Adrenal gland (tissue), 12 donors: ENCODE data around the gene ERBB4. TPM values are rescaled to one million over a fixed set of nuclear protein-coding genes. Genes with fewer than 3 reads are reported as not detected.

Experiments
- DNase-seq, 7 donors: peaks; one replicate each; pipeline ENCODE4 v3.0.0-alpha.2; 2019 to 2020
- H3K27ac ChIP-seq, 5 donors: fragments of 200-600 bp; sonication (generic) in 4 of 5; 1 replicate in 3 of 5; 2 replicates in 2 of 5; pipeline versions ENCODE4 v1.5.1 to v1.8.0; 2016 to 2020; ENCODE audit warnings: mild to moderate bottlenecking in 1 of 5
- H3K27me3 ChIP-seq: fragments of 200-600 bp; 2 replicates; pipeline ENCODE4 v1.8.0; 2021
- H3K36me3 ChIP-seq, 2 donors: fragments of 200-600 bp; replicated peaks in 1 of 2; 1 replicate in 1 of 2; 2 replicates in 1 of 2; pipeline versions ENCODE4 v1.5.1 to v1.8.0; 2018 to 2022
- H3K4me1 ChIP-seq, 2 donors: fragments of 200-600 bp; replicated peaks in 1 of 2; 1 replicate in 1 of 2; 2 replicates in 1 of 2; pipeline versions ENCODE4 v1.5.1 to v1.8.0; 2018 to 2021
- H3K4me3 ChIP-seq, 4 donors: fragments of 200-600 bp; sonication (generic) in 3 of 4; one replicate each; pipeline ENCODE4 v1.5.1; 2016 to 2018
- H3K9me3 ChIP-seq, 3 donors: fragments of 200-600 bp; sonication (generic) in 1 of 3; replicated peaks in 1 of 3; 1 replicate in 2 of 3; 2 replicates in 1 of 3; pipeline versions ENCODE4 v1.5.1 to v1.8.0; 2016 to 2021
- POLR2A ChIP-seq, 2 donors: fragments of 450-650 bp; IDR thresholded peaks; one replicate each; pipeline ENCODE4 v1.6.1; 2017; ENCODE audit warnings: antibody characterized with exemption in 2 of 2, mild to moderate bottlenecking in 2 of 2, moderate library complexity in 1 of 2
- WGBS, 4 donors: extraction: QIAGEN DNeasy Blood & Tissue Kit in 2 of 4; methylation state at CpG; one replicate each; pipeline versions ENCODE4 v1.1.5 to v1.1.7; 2013 to 2017; 5-methylcytosine and 5-hydroxymethylcytosine counted together
- intact Hi-C, 2 donors: fragments of 100-400 bp; cut with DNase I; formaldehyde crosslinking; loops; one replicate each; pipeline versions ENCODE4 v1.14.1 to v1.15.0; 2022 to 2023
- polyA plus RNA-seq, 3 donors: library from polyadenylated mRNA; stranded (reverse); fragments of 200-250 nt in 2 of 3; fragments of 350-450 nt in 1 of 3; fragmentation: Illumina TruSeq in 1 of 3; extraction: RNeasy Lipid Tissue Mini Kit (QIAGEN cat#74804) in 1 of 3; gene quantifications; one replicate each; pipeline ENCODE4 v1.2.3, GENCODE V29; 2013 to 2014
- total RNA-seq, 9 donors: library from RNA; depleted of rRNA in 4 of 9; stranded (reverse); fragments of >200 nt in 4 of 9; fragments of 120-200 nt in 1 of 9; fragmentation: NEBNext Ultra II Directional in 1 of 9; extraction: Animal tissue kit (Norgen Biotek cat#: 25700) in 1 of 9; gene quantifications; one replicate each; pipeline versions ENCODE4 v1.1.0 to v1.2.4, GENCODE V29; 2013 to 2023
- TF ChIP-seq, protein P1 (sequence below), 6 experiments: fragments of 450-650 bp in 4 of 6; fragments of 200-600 bp in 2 of 6; sonication (generic) in 1 of 6; IDR thresholded peaks; 1 replicate in 5 of 6; 2 replicates in 1 of 6; pipeline versions ENCODE4 v1.5.1 to v1.8.0; 2016 to 2021; ENCODE audit warnings: antibody characterized with exemption in 6 of 6, mild to moderate bottlenecking in 2 of 6, moderate library complexity in 1 of 6
- donor health status: healthy with polysubstance abuse.
- donor health status: Bipolar disorder and iron deficiency.
- donor health status: DM: yes; HTN: yes; CAD: no.
- donor health status: DM: no; HTN: no; CAD: no.
- donor health status: DM: no; HTN: no; CAD: no.
- donor health status: DM: yes; HTN: yes; CAD: no.

ERBB4 gene
- total and polyA plus RNA-seq, 12 donors, result 0.06 to 2.9 (median 0.49) TPM

DNA sequence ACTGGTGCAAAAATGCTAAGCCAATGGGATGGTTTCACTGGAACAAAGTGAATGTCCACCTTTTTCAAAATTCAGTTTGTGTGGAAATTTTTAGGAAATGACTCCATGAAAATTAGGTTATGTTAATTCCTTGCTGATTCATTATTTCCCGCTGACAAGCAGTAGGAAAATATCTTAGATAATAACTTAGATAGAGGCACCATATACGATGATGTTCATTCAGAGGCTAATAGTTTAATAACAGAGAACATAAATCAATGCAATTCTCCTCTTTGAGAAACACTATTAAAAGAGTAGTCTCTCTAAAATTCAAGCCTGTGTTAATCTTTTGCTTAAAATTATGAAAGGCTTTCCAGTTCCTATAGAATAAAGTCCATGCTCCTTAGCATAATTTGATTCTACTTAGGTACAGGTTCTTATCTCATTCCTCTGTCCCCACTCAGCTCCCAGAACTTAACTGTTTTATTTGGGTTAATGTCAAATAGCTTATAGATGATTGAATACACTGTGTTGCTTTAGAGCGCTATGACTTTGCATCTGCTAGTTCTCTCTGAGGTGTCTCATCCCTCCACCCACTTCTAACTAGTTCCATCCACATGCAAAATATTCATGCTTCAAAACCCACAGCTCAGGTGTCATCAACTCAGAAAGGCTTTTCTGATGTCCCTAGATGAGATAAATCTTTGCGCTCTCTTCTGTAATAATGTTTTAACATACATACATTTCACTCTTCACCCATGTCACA is 503.6 kb downstream of the ERBB4 start:
- no peaks in the 10 kb centered on the region for H3K27me3 ChIP-seq
- H3K4me3 ChIP-seq, result no peak overlapping the region
- DNase-seq, result no peak
- TF ChIP-seq POLR2A (IDR thresholded peaks at IDR 0.05), result no peak
- TF ChIP-seq, protein P1, sequence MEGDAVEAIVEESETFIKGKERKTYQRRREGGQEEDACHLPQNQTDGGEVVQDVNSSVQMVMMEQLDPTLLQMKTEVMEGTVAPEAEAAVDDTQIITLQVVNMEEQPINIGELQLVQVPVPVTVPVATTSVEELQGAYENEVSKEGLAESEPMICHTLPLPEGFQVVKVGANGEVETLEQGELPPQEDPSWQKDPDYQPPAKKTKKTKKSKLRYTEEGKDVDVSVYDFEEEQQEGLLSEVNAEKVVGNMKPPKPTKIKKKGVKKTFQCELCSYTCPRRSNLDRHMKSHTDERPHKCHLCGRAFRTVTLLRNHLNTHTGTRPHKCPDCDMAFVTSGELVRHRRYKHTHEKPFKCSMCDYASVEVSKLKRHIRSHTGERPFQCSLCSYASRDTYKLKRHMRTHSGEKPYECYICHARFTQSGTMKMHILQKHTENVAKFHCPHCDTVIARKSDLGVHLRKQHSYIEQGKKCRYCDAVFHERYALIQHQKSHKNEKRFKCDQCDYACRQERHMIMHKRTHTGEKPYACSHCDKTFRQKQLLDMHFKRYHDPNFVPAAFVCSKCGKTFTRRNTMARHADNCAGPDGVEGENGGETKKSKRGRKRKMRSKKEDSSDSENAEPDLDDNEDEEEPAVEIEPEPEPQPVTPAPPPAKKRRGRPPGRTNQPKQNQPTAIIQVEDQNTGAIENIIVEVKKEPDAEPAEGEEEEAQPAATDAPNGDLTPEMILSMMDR (IDR thresholded peaks at IDR 0.05), result no peak
- 72 to 77% (median 73%) methylated on average over 4 of the region's 4 CpGs for WGBS, 4 donors
- no peaks in the 10 kb centered on the region for H3K36me3 ChIP-seq
- H3K9me3 ChIP-seq, result no peaks in the 10 kb centered on the region
- no peaks in the 10 kb centered on the region for H3K4me1 ChIP-seq
- H3K27ac ChIP-seq, result no peak overlapping the region
- intact Hi-C loops, result no loop called here

GRCh38 chr2:212033888-212034287 is 504.7 kb downstream of the ERBB4 start:
- Histone ChIP-seq H3K36me3 (no peaks in the 10 kb centered on the region), H3K27me3 (no peaks in the 10 kb centered on the region), H3K4me3 (no peak overlapping the region), H3K27ac (no peak overlapping the region), H3K9me3 (no peaks in the 10 kb centered on the region), H3K4me1 (no peaks in the 10 kb centered on the region)
- DNase-seq, result no peak
- TF ChIP-seq, protein P1 (IDR thresholded peaks at IDR 0.05), result no peak
- intact Hi-C loops, result no loop called here

GRCh38 chr2:212032536-212033219 is 505.9 kb downstream of the ERBB4 start:
- Histone ChIP-seq H3K4me3 (no peak overlapping the region), H3K36me3 (no peaks in the 10 kb centered on the region), H3K27ac (no peak overlapping the region), H3K4me1 (no peaks in the 10 kb centered on the region), H3K27me3 (no peaks in the 10 kb centered on the region), H3K9me3 (no peaks in the 10 kb centered on the region)
- no peak for TF ChIP-seq POLR2A (IDR thresholded peaks at IDR 0.05)
- TF ChIP-seq, protein P1 (IDR thresholded peaks at IDR 0.05), result no peak
- 50 to 69% (median 58%) methylated on average over 1 of the region's 1 CpG for WGBS, 4 donors
- intact Hi-C loops, result no loop called here
- DNase-seq, result no peak

DNA sequence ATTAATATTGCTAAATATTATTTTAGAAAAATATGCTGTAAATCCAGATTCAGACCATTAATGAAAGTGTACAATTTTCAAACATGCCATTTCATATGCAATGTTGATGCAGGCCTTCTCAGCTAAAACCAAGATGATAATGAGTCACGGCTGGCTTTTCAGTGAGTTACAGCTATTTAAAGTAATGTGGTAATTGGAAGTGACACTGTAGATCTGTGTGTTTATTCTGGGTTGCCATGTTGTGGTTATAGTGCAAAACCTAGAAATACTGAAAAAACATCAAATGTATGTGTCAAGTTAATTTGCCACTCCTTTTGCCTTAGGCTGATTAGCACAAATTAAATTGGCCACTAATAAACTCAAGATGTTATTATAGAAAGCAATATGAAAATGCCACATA is 506.6 kb downstream of the ERBB4 start:
- 26 to 85% (median 71%) methylated on average over 1 of the region's 1 CpG for WGBS, 4 donors
- intact Hi-C loops, result no loop called here
- no peak overlapping the region for H3K27ac ChIP-seq

More for the DNA sequence above, 506.6 kb downstream of the ERBB4 start:
- Histone ChIP-seq H3K4me3 (no peak overlapping the region), H3K27me3 (no peaks in the 10 kb centered on the region), H3K36me3 (no peaks in the 10 kb centered on the region), H3K9me3 (no peaks in the 10 kb centered on the region), H3K4me1 (no peaks in the 10 kb centered on the region)
- no peak for TF ChIP-seq POLR2A (IDR thresholded peaks at IDR 0.05)
- TF ChIP-seq, protein P1 (IDR thresholded peaks at IDR 0.05), result no peak
- no peak for DNase-seq
